ENCODE results near the gene MZT2A.
"Not testable (repeated sequence)": the region's sequence is repeated elsewhere in the genome, so short reads cannot be mapped to it uniquely, and the experiment has no call there.

DNA sequence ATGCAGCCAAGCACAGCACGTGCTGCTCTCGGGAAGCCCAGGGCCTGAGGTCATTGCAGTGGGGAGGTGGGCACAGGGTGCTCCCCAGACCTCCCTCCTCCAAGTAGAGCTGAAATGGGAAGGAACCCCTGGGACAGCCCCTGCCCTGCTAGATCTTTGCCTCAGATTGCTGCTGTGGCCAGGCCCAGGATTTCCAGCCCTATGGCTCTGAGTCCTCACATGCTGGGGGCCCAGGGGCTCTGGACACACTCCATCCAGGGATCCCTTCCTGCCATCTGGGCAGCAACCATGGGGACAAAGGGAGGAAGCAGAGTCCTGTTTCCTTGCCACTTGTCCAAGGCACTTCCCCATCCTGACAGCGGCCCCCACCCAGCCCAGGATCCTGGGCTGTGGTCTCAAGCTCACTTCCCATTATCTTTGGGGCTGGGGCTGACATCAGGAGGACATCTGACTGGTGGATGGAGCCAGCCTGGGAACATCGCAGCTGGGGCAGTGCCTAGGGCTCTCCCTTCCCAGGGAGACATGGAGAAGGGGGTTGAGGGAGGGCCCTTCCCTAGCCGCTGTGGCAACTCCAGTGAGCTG, 37.8 kb upstream of the MZT2A start:
- TF ChIP-seq CTCF (conservative IDR thresholded peaks at IDR 0.05; ENCODE audit: low read depth, low read length); EZH2 (IDR thresholded peaks at IDR 0.05; ENCODE audit: low read length, unreplicated experiment): not testable (repeated sequence)

All from PC-3 (cell line).